HCT116 (cell line): ENCODE measurements around the gene CTXN2. TPM values are rescaled to one million over a fixed set of nuclear protein-coding genes. Genes with fewer than 3 reads are reported as not detected.

Experiments used
- ATAC-seq: fragments of 200-7000 bp; cut with Tn5 transposase; 2 replicates; pipeline ENCODE4 v1.9.1; 2020; ENCODE audit warnings: mild to moderate bottlenecking, moderate library complexity
- BruUV-seq: library from RNA; stranded (reverse); fragments of 400-500 nt; replicated peaks from 2 replicates; lab custom pipeline; 2021; lab: Mats Ljungman, UMichigan
- CTCF ChIA-PET: fragments of 300-600 bp; sonication (Branson Sonifier 250); formaldehyde crosslinking; loops from one replicate; lab custom pipeline; 2021; ENCODE audit warnings: antibody characterized with exemption; lab: Charles Lee
- POLR2A ChIA-PET: fragments of 300-600, 350-600 bp; sonication (Branson Sonifier 250); formaldehyde crosslinking; loops from one replicate; lab custom pipeline; 2021; ENCODE audit warnings: antibody characterized with exemption; lab: Charles Lee
- RAD21 ChIA-PET, 2 experiments: fragments of 300-600 bp; sonication (Branson Sonifier 250); formaldehyde crosslinking; loops; one replicate each; lab custom pipeline; 2023; ENCODE audit warnings: low total read pairs in 2 of 2; ENCODE audit not compliant: uncharacterized antibody in 2 of 2, unreplicated experiment in 2 of 2, low non-redundant PET in 1 of 2; lab: Charles Lee
- DNase-seq: peaks from one replicate; pipeline ENCODE4 v3.0.0-alpha.2; 2010; ENCODE audit warnings: low read depth, low spot score
- H2AFZ ChIP-seq: fragments of 200-600 bp; shearing (Covaris generic), sonication (generic); 2 replicates; pipeline ENCODE4 v1.6.1; 2017; ENCODE audit warnings: low read depth, mixed run types, mixed read lengths, antibody characterized with exemption, low read length; ENCODE audit not compliant: poor library complexity, severe bottlenecking
- H3K27ac ChIP-seq: 2 replicates; pipeline ENCODE4 v1.5.1; 2012; ENCODE audit warnings: low read depth, low read length
- H3K27me3 ChIP-seq: fragments of 200-600 bp; sonication (generic); 2 replicates; pipeline ENCODE4 v1.6.1; 2016; ENCODE audit warnings: mixed run types, low read length, mixed read lengths; ENCODE audit not compliant: insufficient read depth
- H3K36me3 ChIP-seq, 2 experiments: fragments of 200-500 bp in 1 of 2; fragments of 200-600 bp in 1 of 2; sonication (Bioruptor generic) in 1 of 2; sonication (generic) in 1 of 2; 2 replicates each; pipeline versions ENCODE4 v1.5.1 to v1.6.1; 2014 to 2016; ENCODE audit warnings: low read length in 2 of 2, inconsistent platforms in 1 of 2, mixed read lengths in 1 of 2, mixed run types in 1 of 2; ENCODE audit not compliant: insufficient read depth in 2 of 2, control insufficient read depth in 1 of 2
- H3K4me1 ChIP-seq, 2 experiments: fragments of 200-600 bp in 1 of 2; sonication (generic) in 1 of 2; 2 replicates each; pipeline versions ENCODE4 v1.5.1 to v1.6.1; 2012 to 2017; ENCODE audit warnings: low read length in 2 of 2, inconsistent platforms in 1 of 2, mild to moderate bottlenecking in 1 of 2, mixed read lengths in 1 of 2, mixed run types in 1 of 2, moderate library complexity in 1 of 2; ENCODE audit not compliant: insufficient read depth in 2 of 2, control insufficient read depth in 1 of 2
- H3K4me2 ChIP-seq: fragments of 200-600 bp; sonication (generic); 2 replicates; pipeline ENCODE4 v1.6.1; 2017; ENCODE audit warnings: mixed run types, low read length, mixed read lengths
- H3K4me3 ChIP-seq, 2 experiments: fragments of 200-600 bp in 1 of 2; sonication (generic) in 1 of 2; replicated peaks in 1 of 2; 2 replicates each; pipeline ENCODE4 v1.5.1; 2011 to 2016; ENCODE audit warnings: low read length in 2 of 2, control low read depth in 1 of 2, low read depth in 1 of 2, mild to moderate bottlenecking in 1 of 2, mixed read lengths in 1 of 2, mixed run types in 1 of 2
- H3K79me2 ChIP-seq: fragments of 200-600 bp; sonication (generic); 2 replicates; pipeline ENCODE4 v1.6.1; 2017; ENCODE audit warnings: mild to moderate bottlenecking, mixed run types, low read length, moderate library complexity, mixed read lengths; ENCODE audit not compliant: insufficient read depth
- H3K9ac ChIP-seq: fragments of 200-600 bp; sonication (generic); 2 replicates; pipeline ENCODE4 v1.6.1; 2016; ENCODE audit warnings: low read length, mixed read lengths
- H3K9me2 ChIP-seq: fragments of 200-600 bp; sonication (generic), shearing (Covaris generic); 2 replicates; pipeline ENCODE4 v1.6.1; 2017; ENCODE audit warnings: mixed run types, mild to moderate bottlenecking, moderate library complexity; ENCODE audit not compliant: insufficient read depth
- H3K9me3 ChIP-seq, 2 experiments: fragments of 200-500 bp in 1 of 2; fragments of 200-600 bp in 1 of 2; sonication (Bioruptor generic) in 1 of 2; sonication (generic) in 1 of 2; 2 replicates each; pipeline ENCODE4 v1.6.1; 2014 to 2017; ENCODE audit warnings: low read length in 2 of 2, mixed read lengths in 2 of 2, inconsistent platforms in 1 of 2, low read depth in 1 of 2, mild to moderate bottlenecking in 1 of 2, mixed run types in 1 of 2, moderate library complexity in 1 of 2; ENCODE audit not compliant: control insufficient read depth in 1 of 2, insufficient read depth in 1 of 2
- H4K20me1 ChIP-seq: fragments of 200-600 bp; sonication (generic), shearing (Covaris generic); 2 replicates; pipeline ENCODE4 v1.6.1; 2017; ENCODE audit warnings: mixed run types, mild to moderate bottlenecking, moderate library complexity; ENCODE audit not compliant: insufficient read depth
- CBX3 ChIP-seq: IDR thresholded peaks from 2 replicates; pipeline ENCODE4 v1.6.1; 2012; ENCODE audit warnings: low read depth
- ELF1 ChIP-seq: IDR thresholded peaks from 2 replicates; pipeline ENCODE4 v1.6.1; 2012; ENCODE audit warnings: low read depth, borderline replicate concordance
- EZH2phosphoT487 ChIP-seq: fragments of 200-600 bp; IDR thresholded peaks from 2 replicates; pipeline ENCODE4 v1.6.1; 2018; ENCODE audit warnings: antibody characterized with exemption, borderline replicate concordance
- POLR2A ChIP-seq: IDR thresholded peaks from 2 replicates; pipeline ENCODE4 v1.7.0; 2011; ENCODE audit warnings: borderline replicate concordance; ENCODE audit not compliant: insufficient read depth, insufficient read length; ENCODE audit errors: extremely low read depth
- POLR2AphosphoS5 ChIP-seq: IDR thresholded peaks from 2 replicates; pipeline ENCODE4 v1.6.1; 2011; ENCODE audit warnings: mild to moderate bottlenecking, low read depth, low read length, moderate library complexity
- SP1 ChIP-seq: IDR thresholded peaks from 2 replicates; pipeline ENCODE4 v1.6.1; 2012; ENCODE audit warnings: low read depth
- ZFX ChIP-seq: fragments of 450-650 bp; IDR thresholded peaks from 2 replicates; pipeline ENCODE4 v1.6.1; 2017
- intact Hi-C: fragments of 100-400 bp; cut with micrococcal nuclease; formaldehyde crosslinking; loops from 2 replicates; pipeline ENCODE4 v1.10.0; 2022
- total RNA-seq: library from RNA; stranded (reverse); gene quantifications from one replicate; pipeline ENCODE4 v1.2.1, GENCODE V29; 2021; ENCODE audit not compliant: unreplicated experiment
- TF ChIP-seq, protein P1 (sequence below): IDR thresholded peaks from 2 replicates; pipeline ENCODE4 v1.6.1; 2012
- TF ChIP-seq, protein P2 (sequence below), 3 experiments: fragments of 200-600 bp in 1 of 3; sonication (generic) in 1 of 3; IDR thresholded peaks in 2 of 3; conservative IDR thresholded peaks in 1 of 3; 2 replicates each; pipeline ENCODE4 v1.5.1; 2012 to 2017; ENCODE audit warnings: low read depth in 2 of 3, low read length in 2 of 3, antibody characterized with exemption in 1 of 3, borderline replicate concordance in 1 of 3, control low read depth in 1 of 3, mild to moderate bottlenecking in 1 of 3, mixed read lengths in 1 of 3, mixed run types in 1 of 3, moderate library complexity in 1 of 3; ENCODE audit not compliant: insufficient read depth in 1 of 3
- TF ChIP-seq, protein P3 (sequence below): IDR thresholded peaks from 2 replicates; pipeline ENCODE4 v1.6.1; 2011; ENCODE audit warnings: mild to moderate bottlenecking, low read length, moderate library complexity; ENCODE audit not compliant: insufficient replicate concordance; ENCODE audit errors: extremely low read depth

CTXN2 gene
- total RNA-seq, 1 experiment from 2014 or later = not detected

DNA sequence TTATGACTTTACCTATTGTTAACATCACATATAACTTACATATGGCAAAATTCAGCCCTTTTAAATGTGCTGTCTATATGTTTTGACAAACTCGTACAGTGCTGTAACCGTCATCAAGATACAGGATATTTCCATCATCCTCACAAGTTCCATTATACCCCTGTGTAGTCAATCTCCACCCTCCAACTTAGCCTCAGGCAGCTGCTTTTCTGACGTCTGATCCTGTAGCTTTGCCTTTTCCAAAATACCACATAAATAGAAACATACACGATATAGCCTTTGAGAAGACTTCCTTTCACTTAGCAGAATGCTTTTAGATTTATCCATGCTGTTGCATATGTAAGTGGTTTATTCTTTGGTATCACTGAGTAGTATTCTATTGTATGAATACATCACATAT, 61.7 kb downstream of the CTXN2 start:
- no peak overlapping the region for H3K9ac ChIP-seq
- ATAC-seq (no peak), DNase-seq (no peak)
- no peak overlapping the region for H2AFZ ChIP-seq
- intact Hi-C loops = no loop called here
- ChIA-PET RAD21 (no interaction called here), POLR2A (no interaction called here), CTCF (no interaction called here)
- H3K9me2 ChIP-seq = no peaks in the 10 kb centered on the region
- H4K20me1 ChIP-seq = no peaks in the 10 kb centered on the region; the same call in 1 of the 2 replicates
- no peak overlapping the region for H3K4me3 ChIP-seq
- H3K27me3 ChIP-seq = peaks cover 3% of the 10 kb centered on the region; the same call in 1 of the 2 replicates
- H3K36me3 ChIP-seq = no peaks in the 10 kb centered on the region
- no peaks in the 10 kb centered on the region for H3K9me3 ChIP-seq
- H3K79me2 ChIP-seq = no peaks in the 10 kb centered on the region
- BruUV-seq = no TSS peak
- H3K4me2 ChIP-seq = no peak overlapping the region
- H3K27ac ChIP-seq = no peak overlapping the region
- H3K4me1 ChIP-seq = no peaks in the 10 kb centered on the region
- no peak for TF ChIP-seq SP1
- TF ChIP-seq POLR2A = no peak
- no peak for TF ChIP-seq EZH2phosphoT487
- no peak for TF ChIP-seq ZFX
- TF ChIP-seq, protein P1, sequence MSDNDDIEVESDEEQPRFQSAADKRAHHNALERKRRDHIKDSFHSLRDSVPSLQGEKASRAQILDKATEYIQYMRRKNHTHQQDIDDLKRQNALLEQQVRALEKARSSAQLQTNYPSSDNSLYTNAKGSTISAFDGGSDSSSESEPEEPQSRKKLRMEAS = no peak
- TF ChIP-seq, protein P2, sequence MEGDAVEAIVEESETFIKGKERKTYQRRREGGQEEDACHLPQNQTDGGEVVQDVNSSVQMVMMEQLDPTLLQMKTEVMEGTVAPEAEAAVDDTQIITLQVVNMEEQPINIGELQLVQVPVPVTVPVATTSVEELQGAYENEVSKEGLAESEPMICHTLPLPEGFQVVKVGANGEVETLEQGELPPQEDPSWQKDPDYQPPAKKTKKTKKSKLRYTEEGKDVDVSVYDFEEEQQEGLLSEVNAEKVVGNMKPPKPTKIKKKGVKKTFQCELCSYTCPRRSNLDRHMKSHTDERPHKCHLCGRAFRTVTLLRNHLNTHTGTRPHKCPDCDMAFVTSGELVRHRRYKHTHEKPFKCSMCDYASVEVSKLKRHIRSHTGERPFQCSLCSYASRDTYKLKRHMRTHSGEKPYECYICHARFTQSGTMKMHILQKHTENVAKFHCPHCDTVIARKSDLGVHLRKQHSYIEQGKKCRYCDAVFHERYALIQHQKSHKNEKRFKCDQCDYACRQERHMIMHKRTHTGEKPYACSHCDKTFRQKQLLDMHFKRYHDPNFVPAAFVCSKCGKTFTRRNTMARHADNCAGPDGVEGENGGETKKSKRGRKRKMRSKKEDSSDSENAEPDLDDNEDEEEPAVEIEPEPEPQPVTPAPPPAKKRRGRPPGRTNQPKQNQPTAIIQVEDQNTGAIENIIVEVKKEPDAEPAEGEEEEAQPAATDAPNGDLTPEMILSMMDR (IDR thresholded peaks at IDR 0.05 in 2 of 3, conservative IDR thresholded peaks at IDR 0.05 in 1 of 3; ENCODE audit: borderline replicate concordance in 1 of 3, insufficient read depth in 1 of 3, low read depth in 2 of 3, low read length in 2 of 3) = no peak
- no peak for TF ChIP-seq CBX3
- TF ChIP-seq, protein P3, sequence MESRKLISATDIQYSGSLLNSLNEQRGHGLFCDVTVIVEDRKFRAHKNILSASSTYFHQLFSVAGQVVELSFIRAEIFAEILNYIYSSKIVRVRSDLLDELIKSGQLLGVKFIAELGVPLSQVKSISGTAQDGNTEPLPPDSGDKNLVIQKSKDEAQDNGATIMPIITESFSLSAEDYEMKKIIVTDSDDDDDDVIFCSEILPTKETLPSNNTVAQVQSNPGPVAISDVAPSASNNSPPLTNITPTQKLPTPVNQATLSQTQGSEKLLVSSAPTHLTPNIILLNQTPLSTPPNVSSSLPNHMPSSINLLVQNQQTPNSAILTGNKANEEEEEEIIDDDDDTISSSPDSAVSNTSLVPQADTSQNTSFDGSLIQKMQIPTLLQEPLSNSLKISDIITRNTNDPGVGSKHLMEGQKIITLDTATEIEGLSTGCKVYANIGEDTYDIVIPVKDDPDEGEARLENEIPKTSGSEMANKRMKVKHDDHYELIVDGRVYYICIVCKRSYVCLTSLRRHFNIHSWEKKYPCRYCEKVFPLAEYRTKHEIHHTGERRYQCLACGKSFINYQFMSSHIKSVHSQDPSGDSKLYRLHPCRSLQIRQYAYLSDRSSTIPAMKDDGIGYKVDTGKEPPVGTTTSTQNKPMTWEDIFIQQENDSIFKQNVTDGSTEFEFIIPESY = no peak
- no peak for TF ChIP-seq ELF1
- TF ChIP-seq POLR2AphosphoS5 = no peak
- TF ChIP-seq, all 23 proteins: peak for 0

Other genes starting within 250 kb of the CTXN2 start
- not detected for gene SLC24A5, start 70.7 kb upstream of the CTXN2 start, total RNA-seq
- gene MYEF2, start 13.4 kb upstream of the CTXN2 start, total RNA-seq = 0.69 TPM
- not detected for gene SLC12A1, start 14.6 kb downstream of the CTXN2 start, total RNA-seq
- gene DUT, start 139.8 kb downstream of the CTXN2 start, total RNA-seq = 130 TPM